K562 (cell line): ENCODE data around the gene USP28. TPM values are rescaled to one million over a fixed set of nuclear protein-coding genes. Genes with fewer than 3 reads are reported as not detected.

ENCODE experiments used
- ATAC-seq: fragments of 200-7000 bp; cut with Tn5 transposase; 3 replicates; pipeline ENCODE4 v1.9.1; 2020; ENCODE audit warnings: moderate library complexity
- BruUV-seq: library from RNA; stranded (reverse); fragments of 400-500 nt; replicated peaks from 2 replicates; lab custom pipeline; 2021; lab: Mats Ljungman, UMichigan
- CTCF ChIA-PET: fragments of 300-600 bp; formaldehyde crosslinking; extraction: SDS; loops from one replicate; lab custom pipeline; 2021; ENCODE audit warnings: low intra/inter-chr PET ratio; lab: Yijun Ruan, JAX
- POLR2A ChIA-PET: fragments of 300-600, 350-650 bp; sonication (Branson Sonifier 250); formaldehyde crosslinking; extraction: SDS; loops from one replicate; lab custom pipeline; 2021; ENCODE audit warnings: antibody characterized with exemption, inconsistent platforms; lab: Yijun Ruan, JAX
- DNase-seq, 4 experiments: peaks; one replicate each; pipeline versions ENCODE4 v3.0.0 to v3.0.0-alpha.2; 2011 to 2018; ENCODE audit warnings: low spot score in 3 of 4, mixed read lengths in 3 of 4; ENCODE audit errors: extremely low read depth in 1 of 4
- FAIRE-seq: peaks from 2 replicates; lab custom pipeline; 2011; peaks lifted over from hg19 to GRCh38; lab: Jason Lieb, UNC
- H2AFZ ChIP-seq: 2 replicates; pipeline ENCODE4 v1.6.0; 2011; ENCODE audit warnings: low read depth, low read length, control low read depth, inconsistent platforms
- H3K27ac ChIP-seq: fragments of 200-600 bp; 3 replicates; pipeline ENCODE4 v1.8.0; 2011; ENCODE audit warnings: low read depth, mild to moderate bottlenecking, control low read depth, inconsistent platforms, low read length, moderate library complexity, mixed read lengths; ENCODE audit errors: extremely low read depth
- H3K27me3 ChIP-seq, 2 experiments: fragments of 300-600 bp in 1 of 2; 2 replicates in 1 of 2; 3 replicates in 1 of 2; pipeline versions ENCODE4 v1.6.0 to v1.8.0; 2011; ENCODE audit warnings: inconsistent platforms in 2 of 2, low read length in 2 of 2, mild to moderate bottlenecking in 1 of 2, mixed read lengths in 1 of 2, moderate library complexity in 1 of 2; ENCODE audit not compliant: control insufficient read depth in 2 of 2, insufficient read depth in 2 of 2
- H3K36me3 ChIP-seq: fragments of 300-600 bp; 3 replicates; pipeline ENCODE4 v1.8.0; 2011; ENCODE audit warnings: mild to moderate bottlenecking, low read length, inconsistent platforms; ENCODE audit not compliant: control insufficient read depth, insufficient read depth
- H3K4me1 ChIP-seq, 2 experiments: fragments of 200-600 bp in 1 of 2; replicated peaks in 1 of 2; 2 replicates in 1 of 2; 3 replicates in 1 of 2; pipeline versions ENCODE4 v1.5.1 to v1.8.0; 2011; ENCODE audit warnings: inconsistent platforms in 2 of 2, low read length in 2 of 2, mild to moderate bottlenecking in 1 of 2, mixed read lengths in 1 of 2, moderate library complexity in 1 of 2; ENCODE audit not compliant: control insufficient read depth in 2 of 2, insufficient read depth in 2 of 2
- H3K4me2 ChIP-seq: 2 replicates; pipeline ENCODE4 v1.6.1; 2011; ENCODE audit warnings: low read length, control low read depth, inconsistent platforms, mixed read lengths; ENCODE audit not compliant: insufficient read depth
- H3K4me3 ChIP-seq: fragments of 200-600 bp; sonication (generic), shearing (Covaris generic); 2 replicates; pipeline ENCODE4 v1.5.1; 2016; ENCODE audit warnings: control low read depth, inconsistent platforms
- H3K79me2 ChIP-seq: fragments of 200-600 bp; 3 replicates; pipeline ENCODE4 v1.8.0; 2011; ENCODE audit warnings: low read length, inconsistent platforms; ENCODE audit not compliant: control insufficient read depth, insufficient read depth
- H3K9ac ChIP-seq, 2 experiments: 2 replicates each; pipeline versions ENCODE4 v1.6.0 to v1.6.1; 2011; ENCODE audit warnings: low read depth in 2 of 2, low read length in 2 of 2, control low read depth in 1 of 2, inconsistent platforms in 1 of 2, mild to moderate bottlenecking in 1 of 2, mixed read lengths in 1 of 2; ENCODE audit not compliant: insufficient read depth in 1 of 2
- H3K9me1 ChIP-seq: one replicate; pipeline ENCODE4 v1.6.0; 2011; ENCODE audit warnings: inconsistent platforms, mild to moderate bottlenecking, low read length, moderate library complexity; ENCODE audit not compliant: control insufficient read depth, insufficient read depth
- H3K9me3 ChIP-seq: replicated peaks from 2 replicates; pipeline ENCODE4 v1.5.1; 2011; ENCODE audit warnings: low read depth, low read length, inconsistent platforms; ENCODE audit not compliant: control insufficient read depth, insufficient read depth
- H4K20me1 ChIP-seq: replicated peaks from 2 replicates; pipeline ENCODE4 v1.6.1; 2011; ENCODE audit warnings: low read length, inconsistent platforms, mixed read lengths; ENCODE audit not compliant: control insufficient read depth, insufficient read depth
- ARID2 ChIP-seq: fragments of 450-650 bp; IDR thresholded peaks from 2 replicates; pipeline ENCODE4 v1.6.1; 2017; ENCODE audit warnings: antibody characterized with exemption, mild to moderate bottlenecking
- CTCF ChIP-seq, 3 experiments: IDR thresholded peaks in 2 of 3; conservative IDR thresholded peaks in 1 of 3; 2 replicates each; pipeline ENCODE4 v1.5.1; 2011 to 2012; ENCODE audit warnings: low read length in 3 of 3, mild to moderate bottlenecking in 3 of 3, control low read depth in 2 of 3, improper control_type of control experiment in 1 of 3, inconsistent platforms in 1 of 3, low read depth in 1 of 3, mixed read lengths in 1 of 3, moderate library complexity in 1 of 3; ENCODE audit not compliant: insufficient read depth in 2 of 3
- ETV1 ChIP-seq: fragments of 450-650 bp; conservative IDR thresholded peaks from 2 replicates; pipeline ENCODE4 v1.6.1; 2016; ENCODE audit warnings: missing genetic modification characterization, control low read depth, low read depth, missing compliant biosample characterization
- NRF1 ChIP-seq, 2 experiments: fragments of 450-650 bp; IDR thresholded peaks in 1 of 2; conservative IDR thresholded peaks in 1 of 2; 2 replicates each; pipeline ENCODE4 v1.6.1; 2014; ENCODE audit warnings: mild to moderate bottlenecking in 2 of 2
- PKNOX1 ChIP-seq: fragments of 450-650 bp; IDR thresholded peaks from 2 replicates; pipeline ENCODE4 v1.6.1; 2016
- RAD21 ChIP-seq, 2 experiments: fragments of 250-450 bp in 1 of 2; fragments of 450-650 bp in 1 of 2; sonication (Bioruptor Pico) in 1 of 2; formaldehyde crosslinking in 1 of 2; IDR thresholded peaks in 1 of 2; conservative IDR thresholded peaks in 1 of 2; 2 replicates each; pipeline versions ENCODE4 v1.4.0 to v1.8.0; 2020 to 2022; ENCODE audit warnings: mild to moderate bottlenecking in 2 of 2, moderate library complexity in 1 of 2
- REST ChIP-seq, 2 experiments: fragments of 450-650 bp; formaldehyde crosslinking in 1 of 2; IDR thresholded peaks; 2 replicates each; pipeline versions ENCODE4 v1.4.0 to v1.6.1; 2014 to 2020; ENCODE audit warnings: mild to moderate bottlenecking in 2 of 2, borderline replicate concordance in 1 of 2, low read depth in 1 of 2
- WGBS: fragments of 100-300 bp; shearing (Covaris generic); methylation state at CpG from one replicate; pipeline ENCODE4 v1.1.6; 2016; ENCODE audit warnings: low coverage, mixed read lengths; ENCODE audit not compliant: insufficient coverage; ENCODE audit errors: missing lambda C conversion rate; 5-methylcytosine and 5-hydroxymethylcytosine counted together
- in situ Hi-C: fragments of 300-500 bp; cut with MboI; formaldehyde crosslinking; loops from 4 replicates; pipeline ENCODE4 v1.15.0; 2018; ENCODE audit warnings: inconsistent platforms, mixed read lengths
- intact Hi-C: fragments of 100-400 bp; cut with micrococcal nuclease; formaldehyde crosslinking; loops from 2 replicates; pipeline ENCODE4 v1.14.2; 2022
- polyA plus RNA-seq, 8 experiments: library from polyadenylated mRNA; depleted of rRNA in 4 of 8; stranded (reverse) in 5 of 8; unstranded in 3 of 8; fragments of >200 nt; fragmentation: Nextera tagmentation in 2 of 8; fragmentation: Illumina TruSeq in 1 of 8; extraction: Ambion mirVana in 2 of 8; extraction: Trizol in 1 of 8; gene quantifications; 2 replicates each; pipeline versions ENCODE4 v1.2.1 to v1.2.3, GENCODE V29; 2011 to 2014; ENCODE audit warnings: inconsistent platforms in 1 of 8, missing spikeins in 1 of 8
- total RNA-seq, 7 experiments: library from RNA; depleted of rRNA in 6 of 7; stranded (reverse); fragments of >200 nt in 6 of 7; fragmentation: Illumina TruSeq in 2 of 7; extraction: Trizol in 2 of 7; gene quantifications; 2 replicates each; pipeline versions ENCODE4 v1.2.1 to v1.2.3, GENCODE V29; 2011 to 2021; ENCODE audit warnings: low replicate concordance in 1 of 7

The USP28 gene
- total and polyA plus RNA-seq, 9 of the 15 experiments (the other 6 are each of a cell fraction or from before 2014, with no cell fraction given): 3.7 to 42.7 (median 20.3) TPM

GRCh38 chr11:113896156-113896879 is 20.9 kb upstream of the USP28 start:
- no peaks in the 10 kb centered on the region for H3K79me2 ChIP-seq
- in situ Hi-C loops: loop anchor here (5.0 kb wide), 1 partner anchor 366 kb away; no protein-coding TSS in a partner anchor
- peak; percentile 94 for ATAC-seq
- 0 out of 5 replicates have a peak, but pooled peaks cover 2 to 4% of the 10 kb centered on the region in 2 experiments for H3K27me3 ChIP-seq
- no TSS peak for BruUV-seq
- H3K36me3 ChIP-seq: no peaks in the 10 kb centered on the region
- H3K9ac ChIP-seq: no peak overlapping the region
- POLR2A ChIA-PET: interaction anchor here (0.6 to 1.3 kb wide), 3 partner anchors 11 to 49 kb away, joined by 3 read pairs; no protein-coding TSS in a partner anchor
- no peaks in the 10 kb centered on the region for H3K9me3 ChIP-seq
- H3K9me1 ChIP-seq: no peaks in the 10 kb centered on the region
- peaks cover 0 to 4% of the 10 kb centered on the region in 2 experiments; a peak in 1 of 5 replicates for H3K4me1 ChIP-seq
- no peak overlapping the region for H3K27ac ChIP-seq
- FAIRE-seq: peak; percentile 94
- intact Hi-C loops: loop anchor here (1.0 to 5.0 kb wide), 2 partner anchors 96 to 366 kb away; no protein-coding TSS in a partner anchor
- no peaks in the 10 kb centered on the region; the same call in 1 of the 2 replicates for H4K20me1 ChIP-seq
- H2AFZ ChIP-seq: peak overlapping the region; percentile 71
- 5% methylated on average over 10 of the region's 10 CpGs for WGBS
- 0 out of 2 replicates have a peak overlapping the region, but pooled peaks have one; percentile 30 for H3K4me2 ChIP-seq
- DNase-seq: peak; percentile 45 to 57 (median 48)
- no peak overlapping the region for H3K4me3 ChIP-seq
- CTCF ChIA-PET: interaction anchor here (0.5 to 1.2 kb wide), 4 partner anchors 365 to 579 kb away, joined by 3 to 5 read pairs (median 4); no protein-coding TSS in a partner anchor
- TF ChIP-seq ARID2: 0 out of 2 replicates have a peak, but pooled peaks have one; percentile 29
- no peak for TF ChIP-seq PKNOX1
- TF ChIP-seq NRF1 (conservative IDR thresholded peaks at IDR 0.05 in 1 of 2, IDR thresholded peaks at IDR 0.05 in 1 of 2): peak in 1 of 2 experiments; percentile 31; a peak in 1 of 4 replicates
- TF ChIP-seq RAD21 (CRISPR knock-in tag; conservative IDR thresholded peaks at IDR 0.05 in 1 of 2, IDR thresholded peaks at IDR 0.05 in 1 of 2): peak; percentile 38 to 70
- TF ChIP-seq REST (IDR thresholded peaks at IDR 0.05; ENCODE audit: borderline replicate concordance): peak; percentile 53; the same call in 1 of the 2 replicates
- no peak for TF ChIP-seq REST (CRISPR knock-in tag; IDR thresholded peaks at IDR 0.05; ENCODE audit: low read depth)
- TF ChIP-seq CTCF (IDR thresholded peaks at IDR 0.05 in 2 of 3, conservative IDR thresholded peaks at IDR 0.05 in 1 of 3; ENCODE audit: insufficient read depth in 2 of 3, low read depth in 1 of 3, low read length in 3 of 3): peak; percentile 70 to 81 (median 81)
- no peak for TF ChIP-seq ETV1 (tag)
